ENCODE measurements around the gene LOXL3.
A peak's percentile ranks its signal among the peaks of the same experiment; 100 is the strongest.

Gene LOXL3

GRCh38 chr2:74528600-74529356, 25.0 kb downstream of the LOXL3 start:
- DNase-seq, result no peak

DNA sequence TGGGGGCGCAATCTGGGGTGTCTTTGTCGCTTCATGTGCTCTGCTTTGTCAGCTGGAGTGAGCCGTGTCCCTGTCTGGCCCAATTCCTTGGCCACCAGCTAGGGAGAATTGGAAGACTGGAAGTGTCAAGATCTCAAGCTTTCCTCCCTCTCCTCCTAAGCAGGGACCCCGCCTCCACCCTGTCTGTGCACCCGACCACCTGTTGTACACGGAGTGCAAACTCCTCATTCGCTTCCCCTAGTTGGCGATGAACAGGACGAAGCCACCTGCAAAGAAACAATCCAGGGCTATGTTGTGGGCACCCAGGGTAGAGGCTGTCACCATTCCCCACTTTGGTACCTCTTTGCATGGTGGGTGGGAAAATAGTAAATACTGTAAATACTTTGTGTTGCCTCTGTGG, 26.0 kb downstream of the LOXL3 start:
- no peak for DNase-seq

GRCh38 chr2:74526649-74527230, 27.0 kb downstream of the LOXL3 start:
- DNase-seq, result no peak

GRCh38 chr2:74525717-74526648, 27.8 kb downstream of the LOXL3 start, which contains the start of gene DQX1:
Gene DQX1, minus strand, starts transcription at chr2:74526231. Its CDS starts 502 bp downstream, at chr2:74525729.
- no peak for DNase-seq

DNA sequence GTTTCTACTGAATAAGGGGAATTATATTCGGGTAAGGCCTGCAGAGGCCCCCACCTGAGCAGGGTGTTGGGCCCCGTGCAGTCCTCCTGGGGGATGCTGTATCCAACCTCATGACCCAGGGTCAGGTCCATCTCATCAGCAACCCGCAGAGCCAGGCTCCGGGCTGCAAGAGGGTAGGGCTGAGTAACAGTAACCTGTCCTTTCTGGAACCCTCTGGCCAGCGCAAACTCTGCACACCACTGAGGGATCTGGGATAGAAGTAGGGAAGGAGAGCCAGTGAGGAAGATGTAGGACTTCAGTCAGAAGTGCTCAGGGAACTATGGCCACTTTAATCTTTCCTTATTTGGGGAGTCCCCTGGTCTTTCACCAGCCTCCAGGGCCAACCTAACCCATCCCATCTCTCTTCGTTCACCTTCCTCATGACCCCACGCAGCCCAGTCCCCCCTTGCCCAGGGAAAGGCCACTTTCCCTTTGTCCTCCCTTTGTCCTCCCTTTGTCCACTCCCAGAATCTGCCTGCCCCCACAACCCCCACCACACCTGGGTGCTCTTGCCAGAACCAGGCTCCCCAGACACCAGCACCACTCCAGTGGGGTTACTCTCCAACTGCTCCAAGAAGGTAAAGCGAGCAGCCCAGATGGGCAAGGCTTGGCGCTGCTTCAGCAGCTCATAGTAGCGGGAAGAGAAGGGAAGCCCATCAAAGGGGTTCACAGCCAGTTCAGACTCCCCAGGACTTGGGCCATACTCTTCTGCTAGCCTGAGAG, 28.6 kb downstream of the LOXL3 start:
- DNase-seq, result no peak

DNA sequence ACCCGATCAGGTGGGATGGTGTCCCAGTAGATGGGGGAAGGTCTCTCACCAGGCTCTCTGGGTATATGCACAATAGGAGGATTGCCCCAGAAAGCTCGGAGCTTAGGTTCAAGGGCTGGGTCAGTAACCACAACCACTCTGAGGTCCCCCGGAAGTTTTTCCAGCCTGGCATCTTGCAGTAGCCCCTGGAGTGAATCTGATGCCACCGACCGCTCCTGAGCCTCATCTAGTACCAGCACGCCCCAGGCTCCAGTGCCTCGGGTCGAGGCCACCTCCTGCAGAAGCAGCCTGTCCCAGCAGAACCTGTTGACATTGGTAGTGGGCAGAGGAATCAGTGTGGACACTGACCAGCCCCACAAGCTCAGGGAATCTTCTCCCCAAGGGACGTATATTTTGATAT, 29.7 kb downstream of the LOXL3 start:
- DNase-seq, result no peak

DNA sequence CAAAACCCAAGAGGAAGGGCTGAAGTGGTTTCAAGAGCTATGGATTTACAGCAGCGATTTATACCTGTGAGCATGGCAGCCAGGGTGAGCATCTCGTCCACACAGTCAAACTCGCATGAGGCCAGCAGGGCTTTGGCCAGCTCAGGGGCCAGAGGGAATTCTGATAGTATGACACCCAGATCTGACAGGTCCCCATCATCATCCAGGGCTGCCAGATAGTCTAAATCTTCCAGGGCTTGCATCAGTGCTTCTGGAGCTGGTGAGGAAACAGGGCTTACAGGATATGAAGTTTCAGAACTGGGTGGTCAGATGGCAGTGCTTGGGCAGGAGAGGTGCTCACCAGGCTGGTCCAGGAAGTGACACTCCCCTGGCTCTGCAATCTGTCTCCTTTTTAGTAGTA, 31.2 kb downstream of the LOXL3 start:
- DNase-seq, result no peak

GRCh38 chr2:74516650-74517049, 37.1 kb downstream of the LOXL3 start:
- DNase-seq, result no peak

- no peak for DNase-seq
Observed at GRCh38 chr2:74515981-74516633, 37.6 kb downstream of the LOXL3 start.

DNA sequence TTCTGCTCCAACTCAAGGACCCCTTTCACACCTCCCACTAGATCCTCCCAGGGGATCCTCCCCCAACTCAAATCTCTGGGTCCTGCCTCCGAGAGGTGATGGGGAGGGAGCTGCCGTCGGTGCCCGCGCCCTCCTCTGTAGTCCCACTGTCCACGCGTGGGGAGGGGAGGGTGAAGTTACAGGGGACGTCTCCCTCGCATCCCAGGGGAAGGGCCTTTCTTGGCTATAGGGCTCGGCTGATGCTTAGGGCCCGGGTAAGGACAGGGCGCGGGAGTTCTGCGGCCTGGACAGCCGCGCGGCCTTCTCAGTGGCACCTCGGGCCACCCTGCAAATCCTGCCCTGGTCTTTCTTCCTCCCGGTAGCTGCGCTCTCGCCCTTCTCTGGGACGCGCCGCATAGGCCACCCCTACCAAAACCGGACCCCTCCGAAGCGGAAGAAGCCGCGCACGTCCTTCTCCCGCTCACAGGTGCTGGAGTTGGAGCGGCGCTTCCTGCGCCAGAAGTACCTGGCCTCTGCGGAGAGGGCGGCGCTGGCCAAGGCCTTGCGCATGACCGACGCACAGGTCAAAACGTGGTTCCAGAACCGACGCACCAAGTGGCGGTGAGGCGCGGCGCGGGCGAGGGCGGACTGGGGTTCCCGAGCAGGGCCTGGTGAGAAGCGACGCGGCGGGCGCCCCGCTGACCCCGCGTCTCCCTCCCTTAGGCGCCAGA, 38.3 kb downstream of the LOXL3 start:
- DNase-seq, result no peak

GRCh38 chr2:74514368-74515270, 39.1 kb downstream of the LOXL3 start, which contains the start of gene TLX2:
Gene TLX2, plus strand, starts transcription at chr2:74514450. Its CDS starts 357 bp downstream, at chr2:74514807.
- no peak for DNase-seq

- no peak for DNase-seq
Observed at GRCh38 chr2:74513605-74514367, 40.0 kb downstream of the LOXL3 start.

- no peak for DNase-seq
Observed at GRCh38 chr2:74512744-74513604, 40.8 kb downstream of the LOXL3 start.

DNA sequence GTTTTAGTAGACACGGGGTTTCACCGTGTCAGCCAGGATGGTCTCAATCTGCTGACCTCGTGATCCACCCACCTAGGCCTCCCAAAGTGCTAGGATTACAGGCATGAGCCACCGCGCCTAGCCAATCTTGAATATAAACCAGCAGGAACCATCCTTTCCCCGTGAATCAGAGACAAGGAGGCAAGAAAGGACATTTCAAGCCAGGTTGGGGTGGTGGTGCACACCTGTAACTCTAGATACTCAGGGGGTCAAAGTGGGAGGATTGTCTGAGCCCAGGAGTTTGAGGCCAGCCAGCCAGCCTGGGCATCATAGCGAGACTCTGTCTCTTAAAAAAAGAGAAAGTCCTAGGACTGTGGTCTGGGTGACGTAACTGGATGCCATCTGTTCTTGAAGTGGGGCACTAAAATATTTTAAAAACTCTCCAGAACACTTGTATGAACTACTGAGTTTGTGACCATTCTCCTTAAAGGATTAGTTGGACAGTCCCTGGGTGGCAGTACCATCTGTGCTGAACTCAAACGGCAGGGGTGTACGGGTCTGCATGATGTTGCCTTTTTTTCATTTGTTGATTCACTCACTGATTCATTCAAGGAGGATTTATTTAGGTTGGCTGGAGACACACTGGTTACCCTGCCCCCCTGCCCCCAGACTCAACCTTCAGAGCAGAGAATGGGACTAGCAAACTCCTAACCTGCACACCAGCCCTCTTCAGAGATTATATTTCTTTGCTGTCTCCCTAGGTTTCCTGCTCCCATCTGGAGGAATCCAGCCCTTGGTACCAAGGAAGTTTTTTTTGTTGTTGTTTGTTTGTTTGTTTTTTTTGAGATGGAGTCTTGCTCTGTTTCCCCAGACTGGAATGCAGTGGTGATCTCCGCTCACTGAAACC, 42.4 kb downstream of the LOXL3 start:
- DNase-seq, result no peak

DNA sequence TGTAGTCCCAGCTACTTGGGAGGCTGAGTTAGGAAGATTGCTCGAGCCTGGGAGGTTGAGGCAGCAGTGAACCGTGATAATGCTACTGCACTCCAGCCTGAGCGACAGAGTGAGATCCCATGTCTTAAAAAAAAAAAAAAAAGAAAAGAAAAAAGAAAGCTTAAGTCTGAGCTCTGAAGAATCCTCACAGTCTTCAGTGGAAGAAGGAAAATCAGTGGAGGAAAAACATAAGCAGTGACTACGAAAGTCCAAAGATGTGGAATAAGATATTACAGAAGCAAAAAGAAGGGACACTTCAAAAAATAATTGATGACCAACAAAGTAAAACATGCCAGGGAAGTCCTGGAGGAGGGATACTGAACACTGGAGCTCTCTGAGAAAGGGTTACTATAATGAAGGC, 43.5 kb downstream of the LOXL3 start:
- no peak for DNase-seq

DNA sequence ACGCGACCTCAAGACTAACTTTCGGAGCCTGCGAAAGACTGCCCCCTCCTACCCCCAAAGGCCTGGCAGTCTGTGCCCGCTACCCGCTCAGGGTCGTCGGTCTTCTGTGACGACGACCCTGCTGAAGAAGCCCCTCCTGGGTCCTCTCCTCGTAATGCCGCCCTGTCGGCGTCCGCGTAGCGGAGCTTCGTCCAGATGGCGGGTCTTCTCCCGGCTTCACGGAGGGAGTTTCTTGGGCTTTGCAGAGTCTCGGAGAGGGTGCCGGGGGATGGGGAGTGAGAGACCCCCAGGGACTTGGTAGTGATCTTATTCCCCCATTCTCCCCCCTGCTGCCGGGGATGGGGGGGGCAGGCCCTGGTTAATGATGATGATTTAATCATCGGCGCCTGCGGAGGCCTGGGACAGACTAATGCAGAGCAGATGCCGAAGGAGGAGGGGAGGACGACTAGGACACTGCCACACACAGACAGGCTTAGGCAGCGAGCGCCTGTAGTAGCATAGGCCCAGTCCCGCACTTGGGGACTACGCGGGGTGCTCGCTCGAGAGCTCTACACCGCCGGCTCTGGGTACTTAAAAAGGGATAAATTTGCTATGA, 45.7 kb downstream of the LOXL3 start:
- peak in 1 of 2 experiments; percentile 51 for DNase-seq
